Activated CD8-positive, alpha-beta memory T cell treated with anti-CD3 and anti-CD28 coated beads, Interleukin-2, amount 10 ng/mL, durations not matched to agents 7 days and 5 days (primary cell): Measurements from ENCODE around the gene CNTLN. TPM values are rescaled to one million over a fixed set of nuclear protein-coding genes. Genes with fewer than 3 reads are reported as not detected.
"Not testable (repeated sequence)": the region's sequence is repeated elsewhere in the genome, so short reads cannot be mapped to it uniquely, and the experiment has no call there.

Experiments used
- ATAC-seq: fragments of 150-1000 bp; cut with Tn5 transposase; one replicate; pipeline ENCODE4 v1.10.0; 2021; ENCODE audit warnings: moderate library complexity
- CTCF ChIA-PET: fragments of 350-600 bp; sonication (Branson Sonifier 250); formaldehyde crosslinking; loops from one replicate; lab custom pipeline; 2021; ENCODE audit warnings: antibody characterized with exemption; lab: Charles Lee
- DNase-seq: peaks from one replicate; pipeline ENCODE4 v3.0.0-alpha.2; 2020
- H3K27ac Mint-ChIP-seq: one replicate; pipeline ENCODE4 v1.8.0; 2021; ENCODE audit warnings: mild to moderate bottlenecking, mixed read lengths
- H3K27me3 Mint-ChIP-seq: one replicate; pipeline ENCODE4 v1.8.0; 2021; ENCODE audit warnings: mixed read lengths
- H3K36me3 Mint-ChIP-seq: one replicate; pipeline ENCODE4 v1.8.0; 2021; ENCODE audit warnings: mild to moderate bottlenecking, mixed read lengths
- H3K4me1 Mint-ChIP-seq: one replicate; pipeline ENCODE4 v1.8.0; 2021; ENCODE audit warnings: mixed read lengths
- H3K4me3 Mint-ChIP-seq: one replicate; pipeline ENCODE4 v1.8.0; 2021; ENCODE audit warnings: mild to moderate bottlenecking, moderate library complexity, mixed read lengths
- H3K9me3 Mint-ChIP-seq: one replicate; pipeline ENCODE4 v1.8.0; 2022; ENCODE audit warnings: low read depth, mixed read lengths
- total RNA-seq, 2 experiments: library from RNA; stranded (reverse); gene quantifications; one replicate each; pipeline ENCODE4 v1.2.3, GENCODE V29; 2021

Gene CNTLN
- total RNA-seq, 2 experiments from 2014 or later = 0.18 to 0.73 TPM

DNA sequence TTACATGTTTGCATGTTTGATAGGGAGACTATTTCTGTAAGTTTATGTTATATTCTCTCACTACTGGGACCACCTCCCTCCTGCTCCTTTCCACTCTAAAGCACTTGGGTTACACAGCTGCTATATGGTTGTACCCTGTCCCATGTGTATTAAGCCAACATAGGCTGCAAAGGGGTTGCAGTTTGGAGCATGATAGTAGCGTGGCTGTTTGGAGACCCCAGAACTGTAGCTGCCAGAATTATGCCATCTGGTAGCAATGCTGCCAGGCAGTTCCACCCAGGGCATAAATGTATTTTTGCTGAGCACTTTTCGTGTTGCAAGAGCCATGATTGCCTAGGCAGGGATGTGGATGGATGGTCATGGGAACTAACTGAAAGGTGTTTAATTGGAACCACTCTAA is 81.8 kb downstream of the CNTLN start:
- no peak overlapping the region for H3K27ac Mint-ChIP-seq
- DNase-seq (no peak), ATAC-seq (no peak)
- no peaks in the 10 kb centered on the region for H3K4me1 Mint-ChIP-seq
- CTCF ChIA-PET = no interaction called here
- H3K4me3 Mint-ChIP-seq = no peak overlapping the region
- H3K36me3 Mint-ChIP-seq = no peaks in the 10 kb centered on the region
- H3K27me3 Mint-ChIP-seq = no peaks in the 10 kb centered on the region
- H3K9me3 Mint-ChIP-seq = peaks cover 5% of the 10 kb centered on the region

DNA sequence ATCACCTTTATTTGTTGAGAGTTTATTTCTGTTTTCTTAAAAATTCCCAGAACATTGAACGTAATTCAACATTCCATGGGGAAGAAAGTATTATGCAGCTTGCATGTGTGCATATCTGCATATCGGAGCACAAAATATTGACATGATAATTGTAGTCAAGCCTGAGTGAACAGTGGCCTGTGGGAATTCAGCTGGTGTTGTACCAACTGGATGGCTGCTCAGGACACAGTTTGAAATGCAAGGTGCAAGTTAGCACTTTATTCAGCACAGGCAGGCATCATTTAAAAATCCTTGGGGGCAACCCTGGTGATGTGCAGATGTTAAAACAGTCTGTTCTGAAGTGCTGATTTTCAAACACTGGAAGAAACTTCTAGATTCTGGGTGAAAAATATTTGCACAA is 82.4 kb downstream of the CNTLN start:
- H3K36me3 Mint-ChIP-seq = no peaks in the 10 kb centered on the region
- H3K9me3 Mint-ChIP-seq = peaks cover 5% of the 10 kb centered on the region
- no peak overlapping the region for H3K4me3 Mint-ChIP-seq
- no peak overlapping the region for H3K27ac Mint-ChIP-seq
- no peaks in the 10 kb centered on the region for H3K27me3 Mint-ChIP-seq
- CTCF ChIA-PET = no interaction called here
- H3K4me1 Mint-ChIP-seq = no peaks in the 10 kb centered on the region
- ATAC-seq = no peak
- DNase-seq = no peak

GRCh38 chr9:17219261-17219660 is 84.4 kb downstream of the CNTLN start:
- DNase-seq (no peak), ATAC-seq (no peak)
- CTCF ChIA-PET = no interaction called here
- no peaks in the 10 kb centered on the region for H3K27me3 Mint-ChIP-seq
- H3K36me3 Mint-ChIP-seq = no peaks in the 10 kb centered on the region
- no peak overlapping the region for H3K4me3 Mint-ChIP-seq
- no peaks in the 10 kb centered on the region for H3K4me1 Mint-ChIP-seq
- H3K27ac Mint-ChIP-seq = no peak overlapping the region
- peaks cover 2% of the 10 kb centered on the region for H3K9me3 Mint-ChIP-seq

GRCh38 chr9:17222932-17223331 is 88.1 kb downstream of the CNTLN start:
- CTCF ChIA-PET = no interaction called here
- Mint-ChIP-seq H3K9me3 (peaks cover 2% of the 10 kb centered on the region), H3K27me3 (no peaks in the 10 kb centered on the region), H3K4me3 (no peak overlapping the region), H3K27ac (no peak overlapping the region), H3K4me1 (no peaks in the 10 kb centered on the region), H3K36me3 (no peaks in the 10 kb centered on the region)
- ATAC-seq (no peak), DNase-seq (no peak)

- Mint-ChIP-seq H3K27ac (no peak overlapping the region), H3K36me3 (no peaks in the 10 kb centered on the region), H3K9me3 (peaks cover 2% of the 10 kb centered on the region), H3K4me3 (no peak overlapping the region), H3K27me3 (no peaks in the 10 kb centered on the region), H3K4me1 (no peaks in the 10 kb centered on the region)
- ATAC-seq = no peak
- CTCF ChIA-PET = no interaction called here
- no peak for DNase-seq
Observed at GRCh38 chr9:17225407-17225806, 90.6 kb downstream of the CNTLN start.

DNA sequence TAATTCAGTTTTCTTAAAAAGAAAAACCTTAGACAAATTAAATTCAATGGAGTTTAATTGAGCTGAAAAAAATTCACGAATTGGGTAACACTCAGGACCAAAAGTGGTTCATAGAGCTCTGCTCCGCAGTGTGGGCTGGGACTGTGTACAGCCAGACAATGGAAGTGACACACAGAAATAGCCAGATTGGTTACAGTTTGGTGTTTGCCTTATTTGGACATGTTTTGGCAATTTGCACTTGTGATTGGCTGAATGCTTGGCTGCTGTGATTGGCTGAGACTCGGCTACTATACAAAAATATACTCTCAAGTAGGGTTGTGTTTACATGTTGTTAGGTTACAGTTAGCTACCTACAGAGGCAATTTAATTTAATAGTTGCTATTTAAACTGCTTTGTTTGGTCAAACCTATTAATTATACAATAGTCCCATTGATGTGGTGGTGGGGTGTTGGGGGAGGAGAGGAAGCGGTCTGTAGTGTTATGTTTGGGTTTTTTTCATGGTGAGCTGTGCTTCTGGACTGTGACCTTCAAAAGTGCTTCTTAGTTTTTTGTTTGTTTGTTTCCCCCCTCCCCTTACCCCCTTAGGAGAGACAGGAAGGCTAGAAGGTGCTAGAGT is 95.2 kb downstream of the CNTLN start:
- H3K9me3 Mint-ChIP-seq = peaks cover 4% of the 10 kb centered on the region
- H3K4me3 Mint-ChIP-seq = no peak overlapping the region
- ATAC-seq (no peak), DNase-seq (no peak)
- H3K36me3 Mint-ChIP-seq = no peaks in the 10 kb centered on the region
- no peaks in the 10 kb centered on the region for H3K27me3 Mint-ChIP-seq
- no peaks in the 10 kb centered on the region for H3K4me1 Mint-ChIP-seq
- CTCF ChIA-PET = no interaction called here
- no peak overlapping the region for H3K27ac Mint-ChIP-seq

DNA sequence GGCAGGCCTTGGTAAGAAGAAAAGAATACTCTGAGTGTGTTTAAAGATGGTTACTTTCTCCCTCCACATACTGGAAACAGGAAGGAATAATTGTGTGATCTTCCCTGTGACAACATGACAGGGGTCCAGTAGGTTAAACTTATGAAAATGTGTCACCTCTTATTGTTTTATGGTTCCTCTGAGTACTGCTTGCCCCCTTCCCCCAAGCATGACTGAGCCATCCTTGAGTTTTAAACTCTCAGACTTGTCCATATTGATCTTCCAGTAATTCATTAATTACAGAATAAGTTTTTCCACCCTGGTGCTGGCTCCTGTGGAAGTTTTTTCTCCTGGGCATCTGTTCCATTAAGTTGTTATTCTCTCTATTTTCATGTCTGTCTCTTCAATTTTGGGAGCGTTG is 95.8 kb downstream of the CNTLN start:
- Mint-ChIP-seq H3K36me3 (no peaks in the 10 kb centered on the region), H3K27ac (no peak overlapping the region), H3K4me3 (no peak overlapping the region), H3K27me3 (no peaks in the 10 kb centered on the region), H3K4me1 (no peaks in the 10 kb centered on the region), H3K9me3 (peaks cover 4% of the 10 kb centered on the region)
- no peak for DNase-seq
- no peak for ATAC-seq
- CTCF ChIA-PET = no interaction called here

DNA sequence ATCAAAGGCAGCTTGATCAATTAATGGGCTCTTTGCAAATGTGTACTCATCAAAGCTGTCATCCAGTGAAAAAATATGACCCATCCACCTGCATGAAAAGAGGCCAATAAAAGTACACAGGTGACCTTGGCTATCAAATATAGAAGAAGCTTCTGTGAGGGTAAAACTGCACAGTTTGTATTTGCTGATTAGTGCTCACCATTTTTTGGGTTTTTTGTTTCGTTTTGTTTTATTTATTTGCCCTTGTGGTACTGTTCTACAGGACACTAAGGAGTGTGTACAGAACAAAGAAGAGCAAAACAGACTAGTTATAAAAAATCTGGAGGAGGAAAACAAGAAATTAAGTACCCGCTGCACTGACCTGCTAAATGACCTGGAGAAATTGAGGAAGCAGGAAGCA is 101.3 kb downstream of the CNTLN start:
- Mint-ChIP-seq H3K36me3 (no peaks in the 10 kb centered on the region), H3K27ac (no peak overlapping the region), H3K4me3 (no peak overlapping the region), H3K27me3 (no peaks in the 10 kb centered on the region), H3K9me3 (peaks cover 13% of the 10 kb centered on the region), H3K4me1 (no peaks in the 10 kb centered on the region)
- CTCF ChIA-PET = no interaction called here
- ATAC-seq (no peak), DNase-seq (no peak)

DNA sequence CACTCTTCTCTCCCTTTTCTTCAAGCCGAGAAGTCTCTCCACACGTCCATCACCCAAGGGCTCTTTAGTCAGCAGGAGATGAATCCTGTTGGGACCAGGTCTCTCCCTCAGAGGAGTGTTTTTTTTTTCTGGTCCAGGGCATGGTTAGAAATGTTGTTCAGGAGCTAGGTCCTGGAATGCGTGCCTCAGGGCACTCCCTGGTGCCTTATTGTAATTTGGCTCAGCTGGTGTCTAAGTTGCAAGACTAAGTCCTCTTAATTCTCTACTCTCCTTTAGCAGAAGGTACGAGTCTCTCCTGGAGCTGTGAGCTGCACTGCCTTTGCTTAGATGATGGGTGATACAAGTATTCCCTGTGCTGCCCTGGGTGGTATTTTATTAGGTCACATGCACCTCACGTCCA is 111.9 kb downstream of the CNTLN start:
- CTCF ChIA-PET = no interaction called here
- no peak overlapping the region for H3K27ac Mint-ChIP-seq
- peaks cover 33% of the 10 kb centered on the region for H3K9me3 Mint-ChIP-seq
- H3K4me3 Mint-ChIP-seq = no peak overlapping the region
- H3K36me3 Mint-ChIP-seq = no peaks in the 10 kb centered on the region
- H3K4me1 Mint-ChIP-seq = no peaks in the 10 kb centered on the region
- DNase-seq (no peak), ATAC-seq (no peak)
- no peaks in the 10 kb centered on the region for H3K27me3 Mint-ChIP-seq

DNA sequence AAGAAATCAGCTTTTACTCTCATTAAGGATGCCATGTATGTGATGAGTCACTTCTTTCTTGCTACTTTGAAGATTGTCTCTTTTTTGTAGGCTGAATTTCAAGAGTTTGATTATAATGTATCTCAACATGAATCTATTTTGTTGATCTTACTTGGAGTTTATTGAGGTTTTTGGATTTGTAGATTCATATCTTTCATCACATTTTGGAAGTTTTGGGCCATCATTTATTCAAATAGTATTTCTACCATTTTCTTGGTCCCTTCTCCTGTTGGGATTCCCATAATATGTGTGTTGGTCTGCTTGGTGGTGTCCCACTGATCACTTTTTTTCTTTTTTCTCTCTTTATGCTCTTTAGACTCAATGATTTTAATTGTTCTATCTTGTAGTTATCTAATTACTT is 116.3 kb downstream of the CNTLN start:
- ATAC-seq (no peak), DNase-seq (no peak)
- H3K4me3 Mint-ChIP-seq = no peak overlapping the region
- H3K9me3 Mint-ChIP-seq = peaks cover 26% of the 10 kb centered on the region
- CTCF ChIA-PET = no interaction called here
- H3K36me3 Mint-ChIP-seq = no peaks in the 10 kb centered on the region
- no peak overlapping the region for H3K27ac Mint-ChIP-seq
- no peaks in the 10 kb centered on the region for H3K27me3 Mint-ChIP-seq
- H3K4me1 Mint-ChIP-seq = no peaks in the 10 kb centered on the region

DNA sequence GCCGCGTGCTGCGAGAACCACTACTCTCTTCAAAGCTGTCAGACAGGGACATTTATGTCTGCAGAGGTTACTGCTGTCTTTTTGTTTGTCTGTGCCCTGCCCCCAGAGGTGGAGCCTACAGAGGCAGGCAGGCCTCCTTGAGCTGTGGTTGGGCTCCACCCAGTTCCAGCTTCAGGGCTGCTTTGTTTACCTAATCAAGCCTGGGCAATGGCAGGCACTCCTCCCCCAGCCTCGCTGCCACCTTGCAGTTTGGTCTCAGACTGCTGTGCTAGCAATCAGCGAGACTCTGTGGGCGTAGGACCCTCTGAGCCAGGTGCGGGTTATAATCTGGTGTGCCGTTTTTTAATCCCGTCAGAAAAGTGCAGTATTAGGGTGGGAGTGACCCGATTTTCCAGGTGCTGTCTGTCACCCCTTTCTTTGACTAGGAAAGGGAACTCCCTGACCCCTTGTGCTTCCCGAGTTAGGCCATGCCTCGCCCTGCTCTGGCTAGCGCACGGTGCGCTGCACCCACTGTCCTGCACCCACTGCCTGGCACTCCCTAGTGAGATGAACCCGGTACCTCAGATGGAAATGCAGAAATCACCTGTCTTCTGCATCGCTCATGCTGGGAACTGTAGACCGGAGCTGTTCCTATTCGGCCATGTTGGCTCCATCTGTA is 133.8 kb downstream of the CNTLN start:
- H3K36me3 Mint-ChIP-seq, H3K27ac Mint-ChIP-seq, H3K27me3 Mint-ChIP-seq, H3K4me1 Mint-ChIP-seq, ATAC-seq, H3K4me3 Mint-ChIP-seq, DNase-seq, CTCF ChIA-PET: not testable (repeated sequence)
- H3K9me3 Mint-ChIP-seq = peaks cover 19% of the 10 kb centered on the region

DNA sequence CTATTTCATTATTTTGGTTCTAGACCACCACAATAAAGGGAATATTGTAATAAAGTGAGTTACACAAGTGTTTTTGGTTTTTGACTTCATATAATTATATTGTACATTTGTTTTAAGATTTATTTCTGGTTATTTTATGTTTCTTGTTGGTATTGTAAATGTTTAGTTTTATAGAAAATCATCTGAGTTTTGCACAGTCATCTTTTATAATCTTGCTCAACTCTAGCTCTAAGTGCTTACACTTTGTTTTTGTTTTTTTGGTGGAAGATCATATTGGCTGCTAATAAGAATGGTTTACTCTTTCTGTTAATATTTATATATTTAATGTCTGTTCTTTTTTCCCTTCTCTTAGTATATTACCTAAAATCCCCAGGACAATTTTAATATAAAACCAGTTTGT is 135.0 kb downstream of the CNTLN start:
- H3K36me3 Mint-ChIP-seq = no peaks in the 10 kb centered on the region
- H3K27ac Mint-ChIP-seq = no peak overlapping the region

DNA sequence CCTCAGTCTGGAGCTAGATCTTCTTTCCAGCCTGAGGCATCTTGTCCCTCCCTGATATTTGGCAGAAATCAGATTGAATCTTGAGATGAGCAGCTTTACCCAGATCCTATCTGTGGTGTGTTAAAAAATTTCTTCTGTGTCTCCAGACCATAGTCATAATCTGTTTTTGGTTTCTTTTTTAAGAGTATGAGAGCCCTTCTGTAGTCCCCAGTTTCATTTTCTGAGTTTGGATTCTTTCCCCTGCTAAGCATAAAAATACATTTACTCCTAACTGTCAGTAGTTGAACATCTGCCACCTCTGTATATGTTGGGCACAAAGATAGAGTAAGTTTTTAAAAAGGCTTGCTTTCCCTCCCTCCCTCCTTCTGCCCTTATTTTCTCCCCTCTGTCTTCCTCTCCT is 137.7 kb downstream of the CNTLN start:
- Mint-ChIP-seq H3K9me3 (peaks cover 12% of the 10 kb centered on the region), H3K4me1 (no peaks in the 10 kb centered on the region), H3K4me3 (no peak overlapping the region), H3K27me3 (no peaks in the 10 kb centered on the region), H3K36me3 (no peaks in the 10 kb centered on the region), H3K27ac (no peak overlapping the region)
- CTCF ChIA-PET = no interaction called here
- ATAC-seq (no peak), DNase-seq (no peak)

More for the DNA sequence above, 135.0 kb downstream of the CNTLN start:
- ATAC-seq (no peak), DNase-seq (no peak)
- H3K4me1 Mint-ChIP-seq = no peaks in the 10 kb centered on the region
- no peaks in the 10 kb centered on the region for H3K27me3 Mint-ChIP-seq
- peaks cover 19% of the 10 kb centered on the region for H3K9me3 Mint-ChIP-seq
- CTCF ChIA-PET = no interaction called here
- H3K4me3 Mint-ChIP-seq = no peak overlapping the region

GRCh38 chr9:17280350-17281012 is 145.6 kb downstream of the CNTLN start:
- ATAC-seq (no peak), DNase-seq (no peak)
- Mint-ChIP-seq H3K4me1 (no peaks in the 10 kb centered on the region), H3K27ac (no peak overlapping the region), H3K27me3 (no peaks in the 10 kb centered on the region), H3K4me3 (no peak overlapping the region), H3K36me3 (no peaks in the 10 kb centered on the region), H3K9me3 (peaks cover 3% of the 10 kb centered on the region)
- CTCF ChIA-PET = no interaction called here
